HG02588 (cell line): Measurements from ENCODE around the gene TOX2.
A peak's percentile ranks its signal among the peaks of the same experiment; 100 is the strongest.

Experiments used
- ATAC-seq: cut with Tn5 transposase; IDR thresholded peaks from one replicate; pipeline ENCODE4 v1.9.1; 2021; ENCODE audit warnings: mild to moderate bottlenecking, moderate library complexity; ENCODE audit not compliant: unreplicated experiment

Gene TOX2

GRCh38 chr20:43994486-43995100 is 79.9 kb downstream of the TOX2 start:
- no peak for ATAC-seq

- no peak for ATAC-seq
Observed at GRCh38 chr20:43995645-43996044, 81.0 kb downstream of the TOX2 start.

- no peak for ATAC-seq
Observed at GRCh38 chr20:43996240-43996930, 81.7 kb downstream of the TOX2 start.

- ATAC-seq: no peak
Observed at GRCh38 chr20:43999848-44000247, 85.2 kb downstream of the TOX2 start.

GRCh38 chr20:44001667-44002596 is 87.3 kb downstream of the TOX2 start:
- peak; percentile 75 for ATAC-seq

GRCh38 chr20:44002861-44003260 is 88.2 kb downstream of the TOX2 start:
- ATAC-seq: no peak

GRCh38 chr20:44003609-44004008 is 89.0 kb downstream of the TOX2 start:
- no peak for ATAC-seq

- no peak for ATAC-seq
Observed at GRCh38 chr20:44004306-44004915, 89.8 kb downstream of the TOX2 start.

- no peak for ATAC-seq
Observed at GRCh38 chr20:44005661-44006060, 91.0 kb downstream of the TOX2 start.

- no peak for ATAC-seq
Observed at GRCh38 chr20:44006126-44006525, 91.5 kb downstream of the TOX2 start.

- ATAC-seq: no peak
Observed at GRCh38 chr20:44006578-44006977, 91.9 kb downstream of the TOX2 start.

GRCh38 chr20:44008806-44009678 is 94.4 kb downstream of the TOX2 start:
- no peak for ATAC-seq

- no peak for ATAC-seq
Observed at GRCh38 chr20:44009679-44009992, 95.0 kb downstream of the TOX2 start.

GRCh38 chr20:44010162-44010704 is 95.6 kb downstream of the TOX2 start:
- no peak for ATAC-seq

- no peak for ATAC-seq
Observed at GRCh38 chr20:44011251-44011940, 96.7 kb downstream of the TOX2 start.

- ATAC-seq: no peak
Observed at GRCh38 chr20:44012466-44013226, 98.0 kb downstream of the TOX2 start.

- ATAC-seq: no peak
Observed at GRCh38 chr20:44014807-44015732, 100.4 kb downstream of the TOX2 start.

GRCh38 chr20:44015733-44016103 is 101.1 kb downstream of the TOX2 start:
- ATAC-seq: no peak
